ENCODE data around the gene WDR37.

Gene WDR37

DNA sequence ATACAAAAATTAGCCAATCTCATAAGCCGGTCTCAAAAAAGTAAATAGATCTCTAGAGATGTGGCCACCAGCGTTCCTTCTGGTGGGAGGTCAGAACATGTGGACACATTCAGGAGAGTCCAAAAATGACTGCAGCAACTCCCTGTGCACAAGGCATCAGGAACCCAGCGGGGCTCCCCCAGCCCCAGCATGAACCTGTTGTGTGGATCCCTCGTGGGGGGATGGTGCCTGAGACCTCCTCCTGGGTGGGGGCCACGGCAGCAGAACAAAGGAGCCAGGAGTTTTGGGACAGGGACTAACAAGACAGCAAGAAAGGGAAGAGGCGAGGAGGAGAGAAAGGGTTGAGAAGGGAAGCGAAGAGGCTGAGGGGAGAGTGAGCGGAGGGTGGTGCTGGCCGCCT lies 121.8 kb downstream of the WDR37 start:
- no peaks in the 10 kb centered on the region for H3K9me3 ChIP-seq (ENCODE audit: severe bottlenecking)
- no peak overlapping the region for H3K4me3 ChIP-seq (ENCODE audit: low read depth, low read length)
- DNase-seq = no peak
- H3K27me3 ChIP-seq (ENCODE audit: insufficient read depth, low read depth, severe bottlenecking) = peaks cover 21% of the 10 kb centered on the region
- TF ChIP-seq, protein P1, sequence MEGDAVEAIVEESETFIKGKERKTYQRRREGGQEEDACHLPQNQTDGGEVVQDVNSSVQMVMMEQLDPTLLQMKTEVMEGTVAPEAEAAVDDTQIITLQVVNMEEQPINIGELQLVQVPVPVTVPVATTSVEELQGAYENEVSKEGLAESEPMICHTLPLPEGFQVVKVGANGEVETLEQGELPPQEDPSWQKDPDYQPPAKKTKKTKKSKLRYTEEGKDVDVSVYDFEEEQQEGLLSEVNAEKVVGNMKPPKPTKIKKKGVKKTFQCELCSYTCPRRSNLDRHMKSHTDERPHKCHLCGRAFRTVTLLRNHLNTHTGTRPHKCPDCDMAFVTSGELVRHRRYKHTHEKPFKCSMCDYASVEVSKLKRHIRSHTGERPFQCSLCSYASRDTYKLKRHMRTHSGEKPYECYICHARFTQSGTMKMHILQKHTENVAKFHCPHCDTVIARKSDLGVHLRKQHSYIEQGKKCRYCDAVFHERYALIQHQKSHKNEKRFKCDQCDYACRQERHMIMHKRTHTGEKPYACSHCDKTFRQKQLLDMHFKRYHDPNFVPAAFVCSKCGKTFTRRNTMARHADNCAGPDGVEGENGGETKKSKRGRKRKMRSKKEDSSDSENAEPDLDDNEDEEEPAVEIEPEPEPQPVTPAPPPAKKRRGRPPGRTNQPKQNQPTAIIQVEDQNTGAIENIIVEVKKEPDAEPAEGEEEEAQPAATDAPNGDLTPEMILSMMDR (IDR thresholded peaks at IDR 0.05; ENCODE audit: low read depth, low read length) = no peak
- H3K27ac ChIP-seq = no peak overlapping the region
- H3K36me3 ChIP-seq = no peaks in the 10 kb centered on the region

DNA sequence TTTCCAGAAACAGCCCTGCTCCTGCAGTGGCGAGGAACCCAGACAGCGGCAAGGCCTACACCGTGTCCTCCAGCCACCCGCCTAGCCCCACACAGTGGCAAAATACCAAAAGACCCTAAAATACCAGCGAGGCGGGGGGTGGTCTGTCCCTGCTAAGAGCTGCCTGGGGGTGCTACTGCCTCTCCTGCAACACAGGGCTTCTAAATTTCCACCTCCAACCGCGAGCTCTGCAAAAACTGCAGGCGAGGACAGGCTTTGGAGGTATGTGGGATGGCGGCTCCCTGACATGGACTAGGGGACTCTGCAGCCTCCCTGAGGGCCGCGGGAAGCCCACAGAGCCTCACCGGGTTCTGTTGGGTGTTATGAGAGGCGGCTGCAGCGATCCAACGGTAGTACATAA lies 122.3 kb downstream of the WDR37 start:
- peaks cover 21% of the 10 kb centered on the region for H3K27me3 ChIP-seq (ENCODE audit: insufficient read depth, low read depth, severe bottlenecking)

DNA sequence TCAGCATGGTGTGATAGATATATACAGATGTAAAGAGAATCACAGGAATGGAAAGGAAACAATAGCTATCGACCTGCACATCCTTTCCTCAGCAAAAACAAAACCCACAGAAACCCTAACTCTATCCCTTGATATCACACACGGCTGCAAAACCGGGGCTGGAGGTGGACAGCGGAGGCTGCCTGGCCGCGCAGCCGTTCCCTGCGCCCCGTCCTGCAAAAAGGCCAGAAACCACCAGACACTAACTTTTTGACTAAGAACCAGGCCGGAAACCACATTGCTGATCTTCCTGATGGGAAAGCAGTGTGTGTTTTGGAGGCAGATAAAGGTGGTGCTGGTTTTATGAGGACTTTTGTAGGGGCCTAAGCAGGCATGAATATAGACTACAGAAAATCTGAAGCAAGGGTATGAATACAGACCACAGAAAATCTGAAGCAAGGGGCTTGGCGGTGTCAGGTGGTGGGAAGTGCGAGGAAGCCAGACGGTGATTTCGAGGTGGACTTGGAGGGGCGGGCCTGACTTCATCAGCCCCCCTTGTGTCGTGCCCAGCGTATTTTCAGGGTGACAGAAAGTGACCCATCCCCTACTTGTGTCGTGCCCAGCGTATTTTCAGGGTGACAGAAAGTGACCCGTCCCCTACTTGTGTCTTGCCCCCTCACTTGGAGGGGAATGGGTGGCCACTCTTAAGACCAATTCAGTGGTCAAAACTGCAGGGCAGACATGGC lies 123.3 kb downstream of the WDR37 start:
- Histone ChIP-seq H3K27ac (no peak overlapping the region), H3K36me3 (no peaks in the 10 kb centered on the region), H3K4me3 (ENCODE audit: low read depth, low read length) (no peak overlapping the region), H3K27me3 (ENCODE audit: insufficient read depth, low read depth, severe bottlenecking) (peaks cover 25% of the 10 kb centered on the region), H3K9me3 (ENCODE audit: severe bottlenecking) (no peaks in the 10 kb centered on the region)
- TF ChIP-seq, protein P1 (IDR thresholded peaks at IDR 0.05; ENCODE audit: low read depth, low read length) = no peak
- DNase-seq = no peak

More for the DNA sequence above, 122.3 kb downstream of the WDR37 start:
- Histone ChIP-seq H3K4me3 (ENCODE audit: low read depth, low read length) (no peak overlapping the region), H3K27ac (no peak overlapping the region), H3K36me3 (no peaks in the 10 kb centered on the region), H3K9me3 (ENCODE audit: severe bottlenecking) (no peaks in the 10 kb centered on the region)
- DNase-seq = no peak
- TF ChIP-seq, protein P1 (IDR thresholded peaks at IDR 0.05; ENCODE audit: low read depth, low read length) = no peak

DNA sequence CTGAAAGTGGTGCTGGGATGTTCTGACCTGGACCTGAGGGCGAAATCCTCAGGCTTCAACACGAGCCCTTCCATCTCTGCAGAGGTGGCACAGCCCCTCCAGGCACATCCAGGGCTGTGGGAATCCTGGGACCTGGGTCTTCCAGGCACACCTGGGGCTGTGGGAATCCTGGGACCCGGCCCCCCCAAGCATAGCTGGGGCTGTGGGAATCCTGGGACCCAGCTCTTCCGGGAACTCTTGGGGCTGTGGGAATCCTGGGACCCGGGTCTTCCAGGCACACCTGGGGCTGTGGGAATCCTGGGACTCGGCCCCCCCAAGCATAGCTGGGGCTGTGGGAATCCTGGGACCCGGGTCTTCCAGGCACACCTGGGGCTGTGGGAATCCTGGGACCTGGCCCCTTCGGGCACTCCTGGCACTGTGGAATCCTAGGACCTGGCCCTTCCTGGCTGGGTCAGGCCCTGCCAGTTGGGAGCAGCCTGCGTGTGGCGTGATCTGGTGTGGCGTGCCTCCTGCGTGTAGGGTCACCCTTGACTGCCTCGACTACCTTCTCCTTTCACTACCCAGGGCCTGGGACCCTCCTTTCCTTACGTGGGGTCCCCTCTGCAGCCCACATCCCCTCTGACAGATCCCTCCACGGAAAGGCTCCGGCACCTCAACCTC lies 124.0 kb downstream of the WDR37 start:
- no peak for DNase-seq
- H3K27me3 ChIP-seq (ENCODE audit: insufficient read depth, low read depth, severe bottlenecking) = peaks cover 30% of the 10 kb centered on the region
- TF ChIP-seq, protein P1 (IDR thresholded peaks at IDR 0.05; ENCODE audit: low read depth, low read length) = no peak
- H3K36me3 ChIP-seq = no peaks in the 10 kb centered on the region
- H3K4me3 ChIP-seq (ENCODE audit: low read depth, low read length) = no peak overlapping the region
- H3K9me3 ChIP-seq (ENCODE audit: severe bottlenecking) = no peaks in the 10 kb centered on the region
- H3K27ac ChIP-seq = no peak overlapping the region

DNA sequence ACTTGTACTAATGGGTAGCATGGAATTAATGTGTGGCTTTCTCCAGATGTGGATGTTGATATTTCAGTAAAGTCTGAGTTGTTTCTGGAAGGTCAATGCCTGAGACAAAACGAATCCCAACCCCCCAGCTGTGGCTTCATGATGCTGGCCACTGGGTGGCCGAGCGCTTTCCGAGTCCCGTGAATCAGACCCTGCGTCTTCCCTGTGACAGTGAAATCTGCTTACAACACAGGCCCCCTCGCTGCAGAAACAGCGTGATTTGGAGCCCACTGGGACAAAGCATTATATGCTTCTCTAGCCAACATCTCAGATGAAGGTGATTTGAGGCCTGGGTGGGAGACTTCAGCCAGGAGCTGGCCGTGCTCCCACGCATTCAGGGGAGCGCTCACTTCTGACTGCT lies 124.7 kb downstream of the WDR37 start:
- DNase-seq = no peak
- Histone ChIP-seq H3K27me3 (ENCODE audit: insufficient read depth, low read depth, severe bottlenecking) (peaks cover 30% of the 10 kb centered on the region), H3K27ac (no peak overlapping the region), H3K4me3 (ENCODE audit: low read depth, low read length) (no peak overlapping the region), H3K36me3 (no peaks in the 10 kb centered on the region), H3K9me3 (ENCODE audit: severe bottlenecking) (no peaks in the 10 kb centered on the region)
- TF ChIP-seq, protein P1 (IDR thresholded peaks at IDR 0.05; ENCODE audit: low read depth, low read length) = 0 out of 2 replicates have a peak, but pooled peaks have one; percentile 8

Data from WERI-Rb-1 (cell line).